ENCODE results near the gene PIGC. TPM values are rescaled to one million over a fixed set of nuclear protein-coding genes. Genes with fewer than 3 reads are reported as not detected.

PIGC gene
- total RNA-seq, 1 experiment from 2014 or later = 17.5 TPM

DNA sequence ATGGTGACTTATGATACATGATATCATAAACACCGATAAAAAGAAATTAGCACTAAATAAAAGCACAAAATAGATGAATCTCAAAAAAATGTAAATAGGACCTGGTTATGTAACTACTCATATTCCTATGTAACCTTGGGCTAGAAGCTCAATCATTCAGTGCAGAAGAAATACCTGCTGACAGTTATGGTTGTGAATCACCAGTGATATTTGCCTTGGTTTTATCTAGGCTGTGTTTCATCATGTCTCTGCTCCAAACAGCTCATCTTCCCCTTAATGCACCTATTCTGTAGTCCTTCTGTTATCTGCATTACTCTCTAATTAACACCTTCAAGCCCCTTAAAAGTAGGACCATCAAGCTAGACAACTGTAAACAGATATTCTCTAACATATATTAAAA is 16.3 kb upstream of the PIGC start:
- Histone ChIP-seq H3K79me2 (ENCODE audit: insufficient read depth, low read length) (no peaks in the 10 kb centered on the region), H3K27ac (ENCODE audit: insufficient read length, low read depth, low read length) (no peak overlapping the region), H2BK15ac (ENCODE audit: low read depth, low read length) (no peak overlapping the region), H3K56ac (ENCODE audit: insufficient read length, low read depth, low read length) (no peak overlapping the region), H2AFZ (ENCODE audit: low read length) (no peak overlapping the region), H4K5ac (ENCODE audit: insufficient read length, low read depth, low read length) (no peak overlapping the region), H2BK120ac (ENCODE audit: low read depth, low read length, poor library complexity, severe bottlenecking) (no peak overlapping the region), H3T11ph (ENCODE audit: low read length) (no peak overlapping the region), H3K23me2 (ENCODE audit: insufficient read length, low read depth, low read length, poor library complexity, severe bottlenecking) (no peaks in the 10 kb centered on the region), H3K27me3 (ENCODE audit: insufficient read depth, low read length) (no peaks in the 10 kb centered on the region), H3K79me1 (ENCODE audit: insufficient read depth, low read depth, low read length, poor library complexity, severe bottlenecking) (no peaks in the 10 kb centered on the region), H3K14ac (ENCODE audit: insufficient read depth, low read length) (no peak overlapping the region), H4K20me1 (ENCODE audit: control insufficient read depth, insufficient read depth, insufficient read length) (no peaks in the 10 kb centered on the region), H3K23ac (ENCODE audit: insufficient read length, low read depth, low read length) (no peak overlapping the region), H3K18ac (ENCODE audit: insufficient read length, low read depth, low read length) (no peak overlapping the region), H4K8ac (replicated peaks; ENCODE audit: insufficient read length, low read depth, low read length) (no peak overlapping the region), H2BK12ac (ENCODE audit: insufficient read length, low read depth, low read length) (no peak overlapping the region), H3K9ac (ENCODE audit: extremely low read depth, insufficient read length, low read length) (no peak overlapping the region), H3K4me1 (ENCODE audit: insufficient read depth, low read length) (no peaks in the 10 kb centered on the region; the same call in 1 of the 2 replicates), H3K4me2 (ENCODE audit: insufficient read depth, insufficient read length, low read length) (no peak overlapping the region), H2BK5ac (ENCODE audit: insufficient read length, low read length) (no peak overlapping the region), H3K9me3 (ENCODE audit: control insufficient read depth, low read depth, low read length) (no peaks in the 10 kb centered on the region), H4K91ac (ENCODE audit: insufficient read length, low read depth, low read length) (no peak overlapping the region), H2BK20ac (ENCODE audit: low read depth, low read length, poor library complexity, severe bottlenecking) (no peak overlapping the region), H3K4ac (ENCODE audit: low read depth, low read length) (no peak overlapping the region), H2AK5ac (ENCODE audit: insufficient read length, low read length) (no peak overlapping the region)
- TF ChIP-seq, protein P1, sequence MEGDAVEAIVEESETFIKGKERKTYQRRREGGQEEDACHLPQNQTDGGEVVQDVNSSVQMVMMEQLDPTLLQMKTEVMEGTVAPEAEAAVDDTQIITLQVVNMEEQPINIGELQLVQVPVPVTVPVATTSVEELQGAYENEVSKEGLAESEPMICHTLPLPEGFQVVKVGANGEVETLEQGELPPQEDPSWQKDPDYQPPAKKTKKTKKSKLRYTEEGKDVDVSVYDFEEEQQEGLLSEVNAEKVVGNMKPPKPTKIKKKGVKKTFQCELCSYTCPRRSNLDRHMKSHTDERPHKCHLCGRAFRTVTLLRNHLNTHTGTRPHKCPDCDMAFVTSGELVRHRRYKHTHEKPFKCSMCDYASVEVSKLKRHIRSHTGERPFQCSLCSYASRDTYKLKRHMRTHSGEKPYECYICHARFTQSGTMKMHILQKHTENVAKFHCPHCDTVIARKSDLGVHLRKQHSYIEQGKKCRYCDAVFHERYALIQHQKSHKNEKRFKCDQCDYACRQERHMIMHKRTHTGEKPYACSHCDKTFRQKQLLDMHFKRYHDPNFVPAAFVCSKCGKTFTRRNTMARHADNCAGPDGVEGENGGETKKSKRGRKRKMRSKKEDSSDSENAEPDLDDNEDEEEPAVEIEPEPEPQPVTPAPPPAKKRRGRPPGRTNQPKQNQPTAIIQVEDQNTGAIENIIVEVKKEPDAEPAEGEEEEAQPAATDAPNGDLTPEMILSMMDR (conservative IDR thresholded peaks at IDR 0.05) = no peak
- Mint-ChIP-seq H3K4me1 (peaks cover 12 to 13% of the 10 kb centered on the region in 2 experiments), H3K27me3 (ENCODE audit: low read depth) (no peaks in the 10 kb centered on the region), H3K27ac (no peak overlapping the region), H3K9me3 (no peaks in the 10 kb centered on the region), H3K4me3 (no peak overlapping the region), H3K36me3 (ENCODE audit: insufficient read depth in 1 of 3, low read depth in 3 of 3) (no peaks in the 10 kb centered on the region)
- no CpG with 5 or more reads among the region's 1 CpG for WGBS (ENCODE audit: extremely low coverage, insufficient read length, low lambda C conversion rate)
- no peak for DNase-seq

Measured in H9 (cell line).